Sigmoid colon (tissue), 7 donors: Measurements from ENCODE around the gene OR6A2. TPM values are rescaled to one million over a fixed set of nuclear protein-coding genes. Genes with fewer than 3 reads are reported as not detected.
"Not testable (repeated sequence)": the region's sequence is repeated elsewhere in the genome, so short reads cannot be mapped to it uniquely, and the experiment has no call there.

Experiments used
- DNase-seq: peaks from one replicate; pipeline ENCODE4 v3.0.0-alpha.2; 2019
- H3K27ac ChIP-seq, 4 donors: fragments of 200-600 bp; sonication (generic); one replicate each; pipeline ENCODE4 v1.5.1; 2016 to 2019; ENCODE audit warnings: mild to moderate bottlenecking in 1 of 4
- H3K27me3 ChIP-seq, 3 donors: fragments of 200-600 bp; sonication (generic); one replicate each; pipeline ENCODE4 v1.5.1; 2019; ENCODE audit warnings: mild to moderate bottlenecking in 1 of 3
- H3K36me3 ChIP-seq, 4 donors: fragments of 200-600 bp; sonication (generic); one replicate each; pipeline ENCODE4 v1.5.1; 2016 to 2019
- H3K4me1 ChIP-seq, 4 donors: fragments of 200-600 bp; sonication (generic); one replicate each; pipeline ENCODE4 v1.5.1; 2017 to 2019
- H3K4me3 ChIP-seq, 4 donors: fragments of 200-600 bp; sonication (generic); one replicate each; pipeline ENCODE4 v1.5.1; 2017 to 2019; ENCODE audit warnings: mild to moderate bottlenecking in 2 of 4, moderate library complexity in 1 of 4
- H3K9me3 ChIP-seq, 4 donors: fragments of 200-600 bp in 3 of 4; sonication (generic) in 3 of 4; one replicate each; pipeline versions ENCODE4 v1.5.1 to v1.6.1; 2013 to 2019
- EP300 ChIP-seq, 4 donors: sonication (generic); formaldehyde crosslinking; IDR thresholded peaks; one replicate each; pipeline ENCODE4 v1.6.1; 2017; ENCODE audit warnings: antibody characterized with exemption in 4 of 4
- POLR2A ChIP-seq, 2 donors: fragments of 450-650 bp; IDR thresholded peaks; one replicate each; pipeline ENCODE4 v1.6.1; 2016; ENCODE audit warnings: antibody characterized with exemption in 2 of 2, mild to moderate bottlenecking in 2 of 2, moderate library complexity in 2 of 2
- POLR2AphosphoS5 ChIP-seq, 4 donors: sonication (generic); formaldehyde crosslinking; IDR thresholded peaks; one replicate each; pipeline ENCODE4 v1.6.1; 2017; ENCODE audit warnings: antibody characterized with exemption in 4 of 4
- WGBS, 2 donors: extraction: QIAGEN DNeasy Blood & Tissue Kit; methylation state at CpG; one replicate each; pipeline ENCODE4 v1.1.7; 2013; 5-methylcytosine and 5-hydroxymethylcytosine counted together
- intact Hi-C: fragments of 100-400 bp; cut with DNase I; formaldehyde crosslinking; loops from one replicate; pipeline ENCODE4 v1.15.1; 2023
- polyA plus RNA-seq, 3 donors: library from polyadenylated mRNA; stranded (reverse); fragments of 200-250 nt; gene quantifications; one replicate each; pipeline ENCODE4 v1.2.3, GENCODE V29; 2013
- total RNA-seq, 4 donors: library from RNA; depleted of rRNA; stranded (reverse); fragments of >200 nt; gene quantifications; one replicate each; pipeline ENCODE4 v1.1.0, GENCODE V29; 2016
- TF ChIP-seq, protein P1 (sequence below), 4 experiments: fragments of 450-650 bp in 3 of 4; fragments of 200-600 bp in 1 of 4; IDR thresholded peaks; one replicate each; pipeline ENCODE4 v1.5.1; 2016 to 2019; ENCODE audit warnings: antibody characterized with exemption in 4 of 4, mild to moderate bottlenecking in 3 of 4, moderate library complexity in 2 of 4
- donor health status: healthy with polysubstance abuse.
- donor health status: Bipolar disorder and iron deficiency.
- donor health status: healthy.

The OR6A2 gene
- total and polyA plus RNA-seq, 7 donors = 0.06 to 0.28 (median 0.14) TPM; not detected in 4

DNA sequence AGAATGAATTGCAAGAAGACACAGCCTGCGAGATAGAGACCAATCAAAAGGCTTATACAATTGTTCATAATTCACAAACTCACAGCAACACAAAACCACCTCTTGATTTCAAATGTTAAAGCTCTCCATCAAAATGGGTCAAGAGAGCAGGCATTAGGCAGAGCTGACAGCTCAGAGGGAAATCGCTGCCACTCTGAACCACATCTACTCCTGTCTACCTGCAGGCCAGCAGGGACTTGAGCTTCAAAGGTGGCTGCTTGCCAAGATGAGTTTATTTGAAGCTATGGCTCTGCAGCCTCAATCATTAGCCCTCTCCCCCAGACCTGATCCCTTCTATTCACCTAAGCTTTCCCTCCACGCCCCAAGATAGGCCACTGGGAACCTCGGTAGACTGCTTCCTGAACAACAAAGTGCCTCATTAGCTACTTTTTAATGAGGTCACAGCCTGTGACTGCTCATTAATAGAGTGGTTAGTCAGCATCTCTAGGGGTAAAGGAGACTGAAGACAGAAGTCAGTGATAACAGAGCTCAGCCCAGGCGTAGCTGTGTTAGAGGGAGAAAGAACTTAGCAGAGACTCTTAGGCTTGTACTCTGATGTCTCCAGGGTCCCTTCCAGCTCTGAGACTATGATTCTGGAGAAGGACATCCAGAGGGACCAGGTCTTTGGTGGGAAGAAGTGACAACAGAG is 24.8 kb upstream of the OR6A2 start:
- WGBS, 2 donors = 77 to 80% methylated on average over 5 of the region's 5 CpGs
- intact Hi-C loops = no loop called here
- no peak for DNase-seq
- no peaks in the 10 kb centered on the region for H3K4me1 ChIP-seq
- H3K36me3 ChIP-seq = no peaks in the 10 kb centered on the region
- no peak overlapping the region for H3K4me3 ChIP-seq
- no peaks in the 10 kb centered on the region for H3K9me3 ChIP-seq
- H3K27ac ChIP-seq = no peak overlapping the region
- TF ChIP-seq POLR2AphosphoS5 (IDR thresholded peaks at IDR 0.05) = no peak
- TF ChIP-seq POLR2A (IDR thresholded peaks at IDR 0.05) = no peak
- TF ChIP-seq, protein P1, sequence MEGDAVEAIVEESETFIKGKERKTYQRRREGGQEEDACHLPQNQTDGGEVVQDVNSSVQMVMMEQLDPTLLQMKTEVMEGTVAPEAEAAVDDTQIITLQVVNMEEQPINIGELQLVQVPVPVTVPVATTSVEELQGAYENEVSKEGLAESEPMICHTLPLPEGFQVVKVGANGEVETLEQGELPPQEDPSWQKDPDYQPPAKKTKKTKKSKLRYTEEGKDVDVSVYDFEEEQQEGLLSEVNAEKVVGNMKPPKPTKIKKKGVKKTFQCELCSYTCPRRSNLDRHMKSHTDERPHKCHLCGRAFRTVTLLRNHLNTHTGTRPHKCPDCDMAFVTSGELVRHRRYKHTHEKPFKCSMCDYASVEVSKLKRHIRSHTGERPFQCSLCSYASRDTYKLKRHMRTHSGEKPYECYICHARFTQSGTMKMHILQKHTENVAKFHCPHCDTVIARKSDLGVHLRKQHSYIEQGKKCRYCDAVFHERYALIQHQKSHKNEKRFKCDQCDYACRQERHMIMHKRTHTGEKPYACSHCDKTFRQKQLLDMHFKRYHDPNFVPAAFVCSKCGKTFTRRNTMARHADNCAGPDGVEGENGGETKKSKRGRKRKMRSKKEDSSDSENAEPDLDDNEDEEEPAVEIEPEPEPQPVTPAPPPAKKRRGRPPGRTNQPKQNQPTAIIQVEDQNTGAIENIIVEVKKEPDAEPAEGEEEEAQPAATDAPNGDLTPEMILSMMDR (IDR thresholded peaks at IDR 0.05) = no peak
- TF ChIP-seq EP300 (IDR thresholded peaks at IDR 0.05) = no peak
- no peaks in the 10 kb centered on the region for H3K27me3 ChIP-seq

DNA sequence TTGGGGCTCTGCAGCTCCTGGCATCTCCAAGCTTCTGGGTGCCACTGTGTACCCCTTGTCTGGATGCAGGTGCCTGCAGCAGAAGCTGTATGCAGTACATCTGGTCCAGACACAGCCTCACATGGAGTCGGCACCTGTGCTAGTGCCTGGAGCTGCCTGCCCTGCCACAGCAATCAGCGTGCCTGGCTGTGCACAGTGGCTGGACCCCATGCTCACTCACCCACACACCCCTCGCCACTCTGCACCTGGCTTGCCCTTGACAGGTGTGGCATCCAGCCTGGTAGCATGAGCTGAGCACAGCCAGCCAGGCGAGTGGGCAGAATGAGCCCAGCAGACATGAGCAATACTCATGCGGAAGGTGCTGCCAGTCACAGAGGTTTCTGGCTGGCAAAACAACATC is 19.5 kb upstream of the OR6A2 start:
- Histone ChIP-seq H3K27ac (no peak overlapping the region), H3K36me3 (no peaks in the 10 kb centered on the region), H3K27me3 (no peaks in the 10 kb centered on the region), H3K9me3 (no peaks in the 10 kb centered on the region), H3K4me1 (no peaks in the 10 kb centered on the region), H3K4me3 (no peak overlapping the region)
- no peak for DNase-seq
- 90 to 92% methylated on average over 5 of the region's 5 CpGs for WGBS, 2 donors
- TF ChIP-seq, protein P1 (IDR thresholded peaks at IDR 0.05) = no peak
- TF ChIP-seq EP300 (IDR thresholded peaks at IDR 0.05) = no peak
- no peak for TF ChIP-seq POLR2AphosphoS5 (IDR thresholded peaks at IDR 0.05)
- TF ChIP-seq POLR2A (IDR thresholded peaks at IDR 0.05) = no peak
- intact Hi-C loops = no loop called here

- no peaks in the 10 kb centered on the region for H3K36me3 ChIP-seq
- 53 to 76% methylated on average over 1 of the region's 1 CpG for WGBS, 2 donors
- H3K4me3 ChIP-seq = no peak overlapping the region
- no peaks in the 10 kb centered on the region for H3K4me1 ChIP-seq
- TF ChIP-seq EP300 (IDR thresholded peaks at IDR 0.05) = no peak
- no peak overlapping the region for H3K27ac ChIP-seq
- intact Hi-C loops = no loop called here
- no peaks in the 10 kb centered on the region for H3K9me3 ChIP-seq
- no peaks in the 10 kb centered on the region for H3K27me3 ChIP-seq
- DNase-seq = no peak
Observed at GRCh38 chr11:6817694-6818093, 18.2 kb upstream of the OR6A2 start.

- Histone ChIP-seq H3K36me3 (no peaks in the 10 kb centered on the region), H3K27me3 (no peaks in the 10 kb centered on the region), H3K27ac (no peak overlapping the region), H3K4me3 (no peak overlapping the region), H3K9me3 (no peaks in the 10 kb centered on the region), H3K4me1 (no peaks in the 10 kb centered on the region)
- 73 to 74% methylated on average over 2 of the region's 2 CpGs for WGBS, 2 donors
- TF ChIP-seq, protein P1 (IDR thresholded peaks at IDR 0.05) = no peak
- TF ChIP-seq POLR2AphosphoS5 (IDR thresholded peaks at IDR 0.05) (no peak), EP300 (IDR thresholded peaks at IDR 0.05) (no peak), POLR2A (IDR thresholded peaks at IDR 0.05) (no peak)
- intact Hi-C loops = no loop called here
- no peak for DNase-seq
Observed at GRCh38 chr11:6813656-6814055, 14.2 kb upstream of the OR6A2 start.

GRCh38 chr11:6812390-6813005 is 13.0 kb upstream of the OR6A2 start:
- Histone ChIP-seq H3K4me1 (no peaks in the 10 kb centered on the region), H3K27me3 (no peaks in the 10 kb centered on the region), H3K9me3 (no peaks in the 10 kb centered on the region), H3K36me3 (no peaks in the 10 kb centered on the region), H3K4me3 (no peak overlapping the region), H3K27ac (no peak overlapping the region)
- TF ChIP-seq, protein P1 (IDR thresholded peaks at IDR 0.05) = peak; percentile 42 to 90 (median 56)
- no peak for TF ChIP-seq POLR2AphosphoS5 (IDR thresholded peaks at IDR 0.05)
- TF ChIP-seq POLR2A (IDR thresholded peaks at IDR 0.05) = no peak
- TF ChIP-seq EP300 (IDR thresholded peaks at IDR 0.05) = no peak
- intact Hi-C loops = no loop called here
- DNase-seq = no peak
- WGBS, 2 donors = 13 to 17% methylated on average over 6 of the region's 6 CpGs

DNA sequence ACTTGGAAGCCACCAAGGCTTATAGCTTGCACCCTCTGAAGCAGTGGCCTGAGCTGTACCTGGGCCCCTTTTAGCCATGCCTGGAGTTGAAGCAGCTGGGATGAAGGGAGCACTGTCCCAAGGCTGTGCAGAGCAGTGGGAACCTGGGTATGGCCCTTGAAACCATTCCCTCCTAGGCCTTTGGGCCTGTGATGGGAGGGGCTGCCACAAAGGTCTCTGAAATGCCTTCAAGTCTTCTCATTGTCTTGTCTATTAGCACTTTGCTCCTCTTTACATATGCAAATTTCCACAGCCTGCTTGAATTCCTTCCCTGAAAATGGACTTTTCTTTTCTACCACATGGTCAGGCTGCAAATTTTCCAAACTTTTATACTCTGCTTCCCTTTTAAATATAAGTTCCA is 1.6 kb upstream of the OR6A2 start:
- H3K36me3 ChIP-seq, H3K27me3 ChIP-seq, H3K27ac ChIP-seq, DNase-seq, H3K4me1 ChIP-seq, H3K9me3 ChIP-seq, H3K4me3 ChIP-seq, intact Hi-C loops: not testable (repeated sequence)
